SIG-M5 (cell line): Measurements from ENCODE around the gene MAGI3.
"Not testable (repeated sequence)": the region's sequence is repeated elsewhere in the genome, so short reads cannot be mapped to it uniquely, and the experiment has no call there.

ENCODE experiments used
- DNase-seq: peaks from one replicate; lab custom pipeline; 2025; lab: John Stamatoyannopoulos, UW

Gene MAGI3

GRCh38 chr1:113442131-113442530 is 51.8 kb downstream of the MAGI3 start:
- DNase-seq = no peak

DNA sequence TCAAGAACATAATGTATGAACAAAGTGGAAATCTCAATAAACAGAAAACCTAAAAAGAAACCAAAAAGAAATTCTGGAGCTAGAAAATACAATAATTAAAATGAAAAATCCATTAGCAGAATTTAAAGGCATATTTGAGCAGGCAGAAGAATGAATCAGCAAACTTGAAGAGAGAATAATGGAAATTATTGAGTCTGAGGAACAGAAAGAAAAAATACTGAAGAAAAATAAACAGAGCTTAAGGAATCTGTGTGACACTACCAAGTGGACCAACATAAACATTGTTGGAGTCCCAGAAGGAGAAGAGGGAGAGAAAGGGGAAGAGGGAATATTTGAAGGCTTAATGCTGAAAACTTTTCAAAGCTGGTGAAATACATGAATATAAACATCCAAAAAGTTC is 54.5 kb downstream of the MAGI3 start:
- DNase-seq = no peak

GRCh38 chr1:113451710-113452109 is 61.4 kb downstream of the MAGI3 start:
- DNase-seq = no peak

DNA sequence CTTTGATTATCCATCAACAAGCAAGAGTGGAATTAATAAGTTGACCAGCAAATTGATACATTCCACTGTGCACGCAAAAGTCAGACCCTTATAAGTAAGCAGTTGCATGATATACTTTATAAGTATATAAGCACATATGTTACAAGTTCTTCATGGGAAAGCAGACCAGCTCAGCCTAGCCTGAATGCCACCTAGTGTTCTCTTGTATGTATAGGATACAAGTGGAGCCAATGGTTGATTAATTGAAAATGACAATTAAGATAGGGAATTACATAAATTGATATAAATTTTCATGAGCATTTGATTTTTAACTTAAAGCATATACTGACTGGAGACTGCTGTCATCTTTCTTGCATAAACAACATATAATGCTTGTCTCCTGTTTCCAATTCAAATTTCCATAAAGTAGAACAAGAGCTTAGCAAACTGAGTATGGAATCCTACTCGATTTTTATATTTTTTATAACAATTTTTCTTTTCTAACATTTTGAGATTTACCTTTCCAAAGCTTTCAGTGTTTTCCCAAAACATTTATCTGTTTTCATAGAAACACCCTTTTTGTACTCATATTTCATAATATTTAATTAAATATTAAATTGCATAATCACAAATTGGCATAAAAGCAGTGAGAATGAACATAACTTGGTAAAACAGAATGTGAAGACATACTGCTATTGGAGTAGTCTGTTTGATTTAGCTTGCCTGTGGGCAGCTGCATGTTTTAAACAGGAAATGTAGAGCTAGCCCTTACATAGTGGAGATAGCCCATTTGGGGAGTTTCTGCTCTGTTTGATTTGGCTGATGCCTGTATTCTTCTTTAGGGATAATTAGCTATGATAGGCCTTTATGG is 62.8 kb downstream of the MAGI3 start:
- DNase-seq = no peak

DNA sequence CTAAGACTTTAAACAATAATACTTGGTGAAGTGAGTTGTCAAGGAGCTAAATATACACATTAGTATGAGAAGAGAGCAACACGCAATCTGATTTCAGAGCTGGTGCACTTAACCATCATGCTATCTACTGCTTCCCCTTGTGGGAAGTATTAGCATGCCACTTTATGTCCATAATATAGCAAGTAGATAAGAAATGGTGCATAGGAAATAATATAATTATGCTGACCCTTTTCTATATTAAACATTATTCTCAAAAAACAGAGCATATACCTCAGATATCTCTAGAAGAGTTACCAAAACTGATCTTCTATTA is 63.4 kb downstream of the MAGI3 start:
- DNase-seq = no peak

DNA sequence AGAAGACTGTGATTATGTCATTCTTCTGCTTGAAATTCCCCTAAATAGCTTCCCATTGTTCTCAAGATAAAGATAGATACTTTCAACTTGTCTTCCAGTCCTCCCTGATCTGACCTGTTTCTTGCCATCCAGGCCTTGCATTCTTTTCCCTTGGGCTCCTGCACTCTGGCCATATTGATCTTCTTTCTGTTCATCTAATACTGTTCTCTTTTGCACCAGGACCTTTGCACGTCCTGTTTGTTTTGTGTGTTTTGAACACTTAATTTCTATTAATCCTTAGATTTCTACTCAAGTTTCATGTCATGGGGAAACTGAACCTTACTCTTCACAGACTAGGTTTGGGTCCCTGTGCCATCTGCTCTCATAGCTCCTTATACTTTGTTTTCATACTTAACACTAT is 65.1 kb downstream of the MAGI3 start:
- no peak for DNase-seq

DNA sequence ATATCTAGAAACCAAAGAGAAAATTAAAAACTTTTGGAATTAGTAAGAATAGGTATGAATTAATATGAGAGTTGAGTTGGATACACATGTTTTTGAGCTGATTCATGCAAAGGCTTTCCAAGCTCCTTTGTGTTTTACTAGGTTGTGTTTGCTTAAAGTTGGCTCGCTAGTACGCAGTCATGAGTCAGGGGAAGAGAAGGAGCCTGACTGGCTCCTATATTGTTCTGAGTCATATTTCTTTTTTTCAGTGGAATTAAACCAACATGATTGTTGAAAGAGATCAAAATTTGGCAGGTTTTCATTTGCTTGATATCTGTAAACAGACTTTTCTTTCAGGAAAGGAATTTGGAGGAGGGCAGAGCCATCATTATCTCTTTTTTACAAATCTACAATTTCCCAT is 66.7 kb downstream of the MAGI3 start:
- DNase-seq = no peak

DNA sequence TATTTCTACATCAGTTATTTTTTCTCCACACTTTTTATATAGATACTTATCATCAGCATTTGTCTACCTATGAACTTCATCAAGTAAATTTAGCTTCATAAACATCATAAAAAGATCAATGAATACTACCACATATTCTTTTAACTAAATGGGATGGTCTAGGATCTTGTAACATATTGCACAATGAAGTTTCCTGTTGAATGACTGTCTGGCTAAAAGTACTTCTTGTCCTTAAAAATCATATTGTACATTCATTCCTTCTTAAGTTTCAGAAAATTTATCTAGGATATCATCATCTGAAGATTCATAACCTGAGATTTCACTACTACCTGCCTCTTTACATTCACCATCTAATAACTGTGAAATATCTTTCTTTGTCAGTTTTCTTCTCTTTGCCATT is 69.0 kb downstream of the MAGI3 start:
- DNase-seq = no peak

GRCh38 chr1:113467991-113468390 is 77.7 kb downstream of the MAGI3 start:
- no peak for DNase-seq

- not testable (repeated sequence) for DNase-seq
Measured at GRCh38 chr1:113478427-113479195, 88.3 kb downstream of the MAGI3 start.

DNA sequence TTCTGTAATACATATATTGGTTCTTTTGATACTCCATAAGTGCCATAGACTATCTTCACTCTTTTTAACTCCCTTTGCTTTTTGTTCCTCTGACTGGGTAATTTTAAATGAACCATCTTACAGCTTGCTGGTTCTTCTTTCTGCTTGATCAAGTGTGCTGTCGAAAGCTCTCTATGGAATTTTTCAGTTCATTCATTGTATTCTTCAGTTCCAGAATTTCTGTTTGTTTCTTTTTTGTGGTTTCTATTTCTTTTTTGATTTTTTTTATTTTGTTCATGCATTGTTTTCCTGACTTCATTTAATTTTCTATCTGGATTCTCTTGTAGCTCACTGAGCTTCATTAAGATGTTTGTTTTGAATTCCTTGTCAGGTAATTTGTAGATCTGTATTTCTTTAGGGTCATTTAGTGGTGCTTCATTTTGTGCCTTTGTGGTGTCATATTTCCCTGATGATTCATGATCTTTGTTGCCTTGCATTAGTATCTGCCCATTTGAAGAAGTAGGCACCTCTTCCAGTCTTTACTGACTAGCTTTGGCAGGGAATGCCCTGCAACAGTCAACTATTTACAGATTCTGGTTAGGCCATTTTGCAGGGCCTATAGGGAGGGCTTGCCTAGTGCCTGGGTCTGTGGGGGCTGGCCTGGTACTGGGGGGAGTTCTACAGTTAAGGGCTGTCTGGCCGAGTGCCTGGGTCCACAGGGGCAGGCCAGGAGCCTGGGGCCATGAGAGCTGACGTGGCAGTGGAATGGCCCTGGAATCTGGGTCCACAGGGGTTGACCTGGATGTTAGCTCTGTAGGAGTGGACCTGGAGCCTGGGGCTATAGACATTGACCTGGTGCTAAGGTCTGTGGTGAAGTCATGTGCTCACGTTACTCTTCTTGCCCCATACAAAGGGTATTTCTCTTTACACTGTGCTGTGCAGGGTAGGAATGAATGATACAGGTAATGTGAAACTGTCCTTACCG is 89.7 kb downstream of the MAGI3 start:
- DNase-seq = no peak

DNA sequence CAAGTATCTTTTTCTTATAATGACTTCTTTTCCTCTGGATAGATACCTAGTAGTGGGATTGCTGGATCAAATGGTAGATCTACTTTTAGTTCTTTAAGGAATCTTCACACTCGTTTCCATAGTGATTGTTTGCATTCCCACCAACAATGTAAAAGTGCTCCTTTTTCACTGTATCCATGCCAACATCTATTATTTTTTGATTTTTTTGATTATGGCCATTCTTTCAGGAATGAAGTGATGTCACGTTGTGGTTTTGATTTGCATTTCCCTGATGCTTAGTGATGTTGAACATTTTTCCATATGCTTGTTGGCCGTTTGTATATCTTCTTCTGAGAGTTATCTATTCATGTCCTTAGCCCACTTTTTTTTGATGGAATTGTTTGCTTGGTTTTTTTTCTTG is 94.8 kb downstream of the MAGI3 start:
- not testable (repeated sequence) for DNase-seq

- DNase-seq = no peak
Measured at GRCh38 chr1:113488576-113489177, 98.4 kb downstream of the MAGI3 start.

GRCh38 chr1:113490384-113490783 is 100.1 kb downstream of the MAGI3 start:
- DNase-seq = no peak

GRCh38 chr1:113493533-113493932 is 103.2 kb downstream of the MAGI3 start:
- no peak for DNase-seq

DNA sequence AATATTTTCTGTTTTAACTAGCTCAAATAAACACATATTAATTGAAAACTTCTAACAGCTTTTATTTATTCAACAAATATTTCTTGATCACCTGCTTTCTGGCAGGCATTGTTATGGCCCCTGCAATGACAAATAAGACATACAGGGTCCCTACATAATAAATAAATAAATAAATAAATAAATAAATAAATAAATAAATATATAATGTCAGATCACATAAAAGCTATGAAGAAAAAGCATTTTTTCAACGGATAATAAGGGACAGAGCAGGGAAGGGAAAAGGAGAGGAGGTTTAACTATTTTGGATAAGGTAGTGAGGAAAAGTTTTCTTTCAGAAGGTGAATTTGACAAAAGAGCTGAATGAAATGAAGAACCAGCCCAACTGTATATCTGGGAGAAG is 115.0 kb downstream of the MAGI3 start:
- DNase-seq = no peak

DNA sequence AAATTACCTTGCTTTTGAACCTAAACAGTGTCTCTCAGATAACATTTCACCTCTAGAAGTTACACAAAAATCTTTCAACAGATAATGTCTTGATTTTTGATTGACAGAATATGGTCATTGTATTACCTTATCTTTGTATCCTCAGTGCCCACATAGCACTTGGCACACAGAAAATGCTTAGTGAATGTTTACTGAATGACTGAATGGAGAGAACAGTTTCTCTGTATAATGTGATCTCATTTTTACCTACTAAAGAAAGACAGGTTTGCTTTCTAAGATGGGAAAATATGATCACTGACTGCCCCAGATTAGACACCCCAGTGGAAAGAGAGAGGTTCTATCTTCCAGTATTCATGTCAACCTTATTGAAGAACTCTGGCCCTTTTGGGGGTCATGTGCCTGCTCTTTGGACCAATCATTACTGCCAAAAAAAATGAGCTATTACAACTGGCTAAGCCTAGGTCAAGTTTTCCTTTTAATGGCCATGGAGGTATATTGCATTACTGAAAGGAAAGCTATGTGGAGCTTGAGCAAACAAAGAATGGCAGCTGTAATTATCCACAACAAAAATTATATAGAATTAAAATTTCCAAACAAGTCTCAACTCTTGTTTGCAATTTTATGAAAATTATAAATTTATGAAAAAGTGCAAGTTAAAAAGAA is 117.4 kb downstream of the MAGI3 start:
- DNase-seq = no peak

GRCh38 chr1:113508364-113509164 is 118.2 kb downstream of the MAGI3 start:
- no peak for DNase-seq

DNA sequence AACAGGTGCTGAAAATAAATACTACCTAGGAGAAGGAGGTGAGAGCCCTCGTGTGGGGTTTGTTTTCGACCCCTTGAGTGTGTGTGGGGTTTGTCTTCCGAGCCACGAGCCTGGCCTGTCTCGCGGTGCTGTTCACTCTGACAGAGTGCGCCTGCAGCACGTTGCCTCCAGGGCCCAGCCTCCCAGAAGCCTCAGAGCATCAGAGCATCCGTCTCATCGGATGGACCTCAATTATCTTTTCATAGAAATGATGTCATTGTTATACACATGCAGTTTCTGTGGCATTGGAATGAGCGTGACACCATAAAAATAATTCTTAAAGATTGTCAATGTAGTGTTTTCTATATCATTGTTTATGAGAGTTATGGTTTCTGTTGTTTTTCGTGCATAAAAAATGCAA is 119.5 kb downstream of the MAGI3 start:
- DNase-seq = not testable (repeated sequence)

GRCh38 chr1:113511269-113511668 is 121.0 kb downstream of the MAGI3 start:
- no peak for DNase-seq

DNA sequence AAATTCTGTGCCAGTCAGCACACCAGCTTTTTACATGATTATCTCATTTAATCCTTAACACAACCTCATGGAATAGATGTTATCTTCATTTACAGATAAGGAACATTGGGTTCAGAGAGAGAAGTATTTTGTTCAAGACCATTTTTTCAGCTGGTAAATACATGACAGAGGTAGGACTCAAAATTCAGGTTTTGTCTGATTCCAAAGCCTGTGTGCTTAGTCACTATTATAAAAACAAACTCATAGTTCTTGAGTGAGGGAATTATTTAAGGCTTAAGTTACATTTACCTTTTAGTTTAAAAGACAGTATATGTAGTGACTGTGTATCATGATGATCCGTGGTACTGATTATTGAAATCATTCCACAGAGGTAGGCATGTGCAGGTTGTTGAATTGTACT is 125.2 kb downstream of the MAGI3 start:
- DNase-seq = no peak
